Ovary (tissue), 3 donors: ENCODE measurements around the gene AFF1.

ENCODE experiments used
- EP300 ChIP-seq: sonication (generic); formaldehyde crosslinking; IDR thresholded peaks from one replicate; pipeline ENCODE4 v1.6.1; 2017; ENCODE audit warnings: antibody characterized with exemption
- POLR2A ChIP-seq: fragments of 450-650 bp; IDR thresholded peaks from one replicate; pipeline ENCODE4 v1.6.1; 2017; ENCODE audit warnings: antibody characterized with exemption, mild to moderate bottlenecking, moderate library complexity
- TF ChIP-seq, protein P1 (sequence below), 3 donors: fragments of 450-650 bp in 2 of 3; fragments of 200-600 bp in 1 of 3; IDR thresholded peaks; one replicate each; pipeline versions ENCODE4 v1.5.1 to v1.8.0; 2016 to 2022; ENCODE audit warnings: antibody characterized with exemption in 3 of 3, mild to moderate bottlenecking in 1 of 3
- donor health status: DM: no; HTN: no; CAD: no.

DNA sequence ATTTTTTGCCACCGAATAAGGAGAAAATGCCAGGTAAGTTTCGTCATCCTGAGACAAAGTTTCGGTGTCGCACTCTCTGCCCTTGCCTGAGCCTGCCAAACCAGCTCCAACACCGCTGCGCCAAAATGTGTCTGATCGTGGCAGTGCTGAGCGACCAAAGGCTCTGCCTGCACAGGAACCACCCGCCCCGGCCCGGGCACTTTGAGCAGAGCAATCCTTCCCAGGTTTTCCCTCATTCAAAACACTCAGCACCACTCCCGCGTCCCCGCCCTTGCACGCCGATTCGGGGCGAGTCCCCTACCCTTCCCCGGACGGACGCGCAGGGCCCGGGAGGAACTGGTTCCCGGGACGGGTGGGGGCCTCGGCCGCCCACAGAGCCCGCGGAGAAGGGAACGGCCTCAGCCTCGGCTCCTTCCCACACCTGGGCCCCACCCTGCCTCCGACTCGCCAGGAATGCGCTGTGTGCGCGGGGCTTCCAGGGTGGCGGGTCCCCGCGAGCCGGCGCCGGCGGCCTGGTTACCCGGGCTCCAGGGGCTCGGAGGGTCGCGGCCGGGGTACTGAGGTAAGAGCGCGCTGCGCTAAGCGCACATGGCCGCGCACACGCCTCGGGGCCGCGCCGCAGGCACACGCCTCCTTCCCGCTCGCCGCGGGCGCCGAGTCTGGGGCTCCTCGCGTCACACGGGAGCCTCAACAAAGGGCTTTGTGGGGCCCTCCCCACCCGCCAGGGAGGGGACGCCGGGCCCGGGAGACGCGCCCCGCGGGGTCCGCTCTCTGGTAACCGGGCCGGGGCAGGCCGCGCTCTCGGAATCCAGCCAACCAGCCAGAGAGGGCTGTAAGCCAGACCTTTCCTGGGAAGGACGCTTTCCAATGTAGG lies 42.8 kb upstream of the AFF1 start, which contains the start of gene C4orf36:
- TF ChIP-seq, protein P1, sequence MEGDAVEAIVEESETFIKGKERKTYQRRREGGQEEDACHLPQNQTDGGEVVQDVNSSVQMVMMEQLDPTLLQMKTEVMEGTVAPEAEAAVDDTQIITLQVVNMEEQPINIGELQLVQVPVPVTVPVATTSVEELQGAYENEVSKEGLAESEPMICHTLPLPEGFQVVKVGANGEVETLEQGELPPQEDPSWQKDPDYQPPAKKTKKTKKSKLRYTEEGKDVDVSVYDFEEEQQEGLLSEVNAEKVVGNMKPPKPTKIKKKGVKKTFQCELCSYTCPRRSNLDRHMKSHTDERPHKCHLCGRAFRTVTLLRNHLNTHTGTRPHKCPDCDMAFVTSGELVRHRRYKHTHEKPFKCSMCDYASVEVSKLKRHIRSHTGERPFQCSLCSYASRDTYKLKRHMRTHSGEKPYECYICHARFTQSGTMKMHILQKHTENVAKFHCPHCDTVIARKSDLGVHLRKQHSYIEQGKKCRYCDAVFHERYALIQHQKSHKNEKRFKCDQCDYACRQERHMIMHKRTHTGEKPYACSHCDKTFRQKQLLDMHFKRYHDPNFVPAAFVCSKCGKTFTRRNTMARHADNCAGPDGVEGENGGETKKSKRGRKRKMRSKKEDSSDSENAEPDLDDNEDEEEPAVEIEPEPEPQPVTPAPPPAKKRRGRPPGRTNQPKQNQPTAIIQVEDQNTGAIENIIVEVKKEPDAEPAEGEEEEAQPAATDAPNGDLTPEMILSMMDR (IDR thresholded peaks at IDR 0.05) = no peak
- TF ChIP-seq EP300 (no peak), POLR2A (no peak)
